GM23338 (cell line): ENCODE results near the gene KLHL26. TPM values are rescaled to one million over a fixed set of nuclear protein-coding genes. Genes with fewer than 3 reads are reported as not detected.

Experiments used
- ATAC-seq: fragments of 200-7000 bp; cut with Tn5 transposase; 3 replicates; pipeline ENCODE4 v1.9.1; 2020
- DNase-seq: peaks from one replicate; pipeline ENCODE4 v3.0.0-alpha.2; 2015; ENCODE audit warnings: low spot score
- H2AFZ ChIP-seq: fragments of 200-600 bp; sonication (generic); 2 replicates; pipeline ENCODE4 v1.8.0; 2016; ENCODE audit warnings: antibody characterized with exemption, mild to moderate bottlenecking, moderate library complexity
- H3F3A ChIP-seq: fragments of 200-600 bp; sonication (generic); replicated peaks from 2 replicates; pipeline ENCODE4 v1.8.0; 2017; ENCODE audit warnings: antibody characterized with exemption, mixed run types, low read depth
- H3K27ac ChIP-seq: fragments of 200-600 bp; sonication (generic); 2 replicates; pipeline ENCODE4 v1.6.1; 2016; ENCODE audit warnings: low read depth
- H3K27me3 ChIP-seq: fragments of 200-600 bp; sonication (generic); 2 replicates; pipeline ENCODE4 v1.8.0; 2016; ENCODE audit warnings: mild to moderate bottlenecking, mixed run types, moderate library complexity; ENCODE audit not compliant: insufficient read depth
- H3K36me3 ChIP-seq: fragments of 200-600 bp; sonication (generic); 2 replicates; pipeline ENCODE4 v1.8.0; 2016; ENCODE audit warnings: mild to moderate bottlenecking; ENCODE audit not compliant: insufficient read depth
- H3K4me1 ChIP-seq: fragments of 200-600 bp; sonication (generic); 2 replicates; pipeline ENCODE4 v1.8.0; 2016; ENCODE audit warnings: mild to moderate bottlenecking, moderate library complexity; ENCODE audit not compliant: insufficient read depth
- H3K4me2 ChIP-seq: fragments of 200-600 bp; sonication (generic); 2 replicates; pipeline ENCODE4 v1.7.1; 2017; ENCODE audit warnings: mixed run types
- H3K4me3 ChIP-seq: fragments of 200-600 bp; sonication (generic); 2 replicates; pipeline ENCODE4 v1.6.1; 2016; ENCODE audit warnings: mixed run types
- H3K79me2 ChIP-seq: fragments of 200-600 bp; sonication (generic); replicated peaks from 2 replicates; pipeline ENCODE4 v1.8.0; 2017; ENCODE audit warnings: mild to moderate bottlenecking; ENCODE audit not compliant: insufficient read depth
- H3K9me2 ChIP-seq: fragments of 200-600 bp; sonication (generic); 2 replicates; pipeline ENCODE4 v1.8.0; 2017; ENCODE audit not compliant: insufficient read depth
- H4K20me1 ChIP-seq: fragments of 200-600 bp; sonication (generic); replicated peaks from 2 replicates; pipeline ENCODE4 v1.8.0; 2017; ENCODE audit warnings: mild to moderate bottlenecking; ENCODE audit not compliant: insufficient read depth
- H3K27ac Mint-ChIP-seq: 2 replicates; pipeline ENCODE4 v1.8.0; 2020; ENCODE audit warnings: inconsistent platforms, mild to moderate bottlenecking, moderate library complexity, mixed read lengths
- H3K27me3 Mint-ChIP-seq: 3 replicates; pipeline ENCODE4 v1.8.0; 2022; ENCODE audit warnings: low read depth, mild to moderate bottlenecking, moderate library complexity, mixed read lengths, inconsistent platforms; ENCODE audit not compliant: insufficient read depth, poor library complexity
- H3K36me3 Mint-ChIP-seq: 3 replicates; pipeline ENCODE4 v1.8.0; 2021; ENCODE audit warnings: low read depth, mild to moderate bottlenecking, inconsistent platforms, moderate library complexity, mixed read lengths
- H3K4me1 Mint-ChIP-seq: 3 replicates; pipeline ENCODE4 v1.8.0; 2020; ENCODE audit warnings: mild to moderate bottlenecking, inconsistent platforms, mixed read lengths
- H3K4me3 Mint-ChIP-seq: 3 replicates; pipeline ENCODE4 v1.8.0; 2021; ENCODE audit warnings: moderate library complexity, mild to moderate bottlenecking, inconsistent platforms, mixed read lengths
- H3K9me3 Mint-ChIP-seq: 3 replicates; pipeline ENCODE4 v1.8.0; 2020; ENCODE audit warnings: moderate library complexity, mild to moderate bottlenecking, inconsistent platforms, mixed read lengths
- CREB1 ChIP-seq: fragments of 250-450 bp; sonication (Bioruptor Pico); IDR thresholded peaks from 2 replicates; pipeline ENCODE4 v1.5.0; 2020; ENCODE audit warnings: low read depth, mild to moderate bottlenecking, moderate library complexity
- EZH2 ChIP-seq: fragments of 200-600 bp; sonication (generic); IDR thresholded peaks from one replicate; pipeline ENCODE4 v1.8.0; 2017; ENCODE audit warnings: antibody characterized with exemption, mild to moderate bottlenecking, low read depth; ENCODE audit not compliant: unreplicated experiment
- EZH2phosphoT487 ChIP-seq: fragments of 200-600 bp; sonication (generic); IDR thresholded peaks from one replicate; pipeline ENCODE4 v1.8.1; 2018; ENCODE audit warnings: antibody characterized with exemption; ENCODE audit not compliant: unreplicated experiment
- POLR2AphosphoS5 ChIP-seq: IDR thresholded peaks from 2 replicates; pipeline ENCODE4 v1.6.1; 2016; ENCODE audit warnings: antibody characterized with exemption, low read depth
- STAT1 ChIP-seq: IDR thresholded peaks from one replicate; pipeline ENCODE4 v1.6.1; 2016; ENCODE audit warnings: antibody characterized with exemption; ENCODE audit not compliant: unreplicated experiment
- ZNF114 ChIP-seq: fragments of 250-450 bp; sonication (Bioruptor Pico); IDR thresholded peaks from 2 replicates; pipeline ENCODE4 v1.5.0; 2020; ENCODE audit warnings: mild to moderate bottlenecking, moderate library complexity
- ZNF331 ChIP-seq: fragments of 250-450 bp; sonication (Bioruptor Pico); IDR thresholded peaks from 2 replicates; pipeline ENCODE4 v1.5.0; 2020; ENCODE audit warnings: low read depth, mild to moderate bottlenecking, moderate library complexity
- polyA plus RNA-seq: library from polyadenylated mRNA; unstranded; fragments of >200 nt; fragmentation: Nextera tagmentation; extraction: Ambion mirVana; gene quantifications from 2 replicates; pipeline ENCODE4 v1.2.1, GENCODE V29; 2016
- total RNA-seq: library from RNA; depleted of rRNA; stranded (reverse); fragments of >200 nt; shearing (Covaris generic); gene quantifications from 2 replicates; pipeline ENCODE4 v1.2.3, GENCODE V29; 2014
- TF ChIP-seq, protein P1 (sequence below): fragments of 250-450 bp; sonication (Bioruptor Pico); IDR thresholded peaks from 2 replicates; pipeline ENCODE4 v1.5.0; 2020; ENCODE audit warnings: mild to moderate bottlenecking, moderate library complexity
- TF ChIP-seq, protein P2 (sequence below): IDR thresholded peaks from 2 replicates; pipeline ENCODE4 v1.6.1; 2016; ENCODE audit warnings: antibody characterized with exemption

Gene KLHL26
- total and polyA plus RNA-seq, 2 experiments from 2014 or later: 3.6 to 11.2 TPM

DNA sequence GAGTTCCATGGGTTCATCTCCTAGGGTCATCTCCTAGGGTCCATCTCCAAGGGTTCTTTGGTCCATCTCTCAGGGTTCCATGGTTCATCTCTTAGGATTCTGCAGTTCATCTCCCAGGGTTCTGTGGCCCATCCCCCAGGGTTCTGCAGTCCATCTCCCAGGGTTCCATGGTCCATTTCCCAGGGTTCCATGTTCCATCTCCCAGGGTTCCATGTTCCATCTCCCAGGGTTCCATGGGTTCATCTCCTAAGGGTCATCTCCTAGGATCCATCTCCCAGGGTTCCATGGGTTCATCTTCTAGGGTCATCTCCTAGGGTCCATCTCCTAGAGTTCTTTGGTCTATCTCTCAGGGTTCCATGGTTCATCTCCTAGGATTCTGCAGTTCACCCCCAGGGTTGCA lies 19.3 kb upstream of the KLHL26 start:
- Histone ChIP-seq H4K20me1 (no peaks in the 10 kb centered on the region), H3K4me3 (no peak overlapping the region), H3K4me1 (peaks cover 11% of the 10 kb centered on the region; the same call in 1 of the 2 replicates), H2AFZ (no peak overlapping the region), H3K27ac (no peak overlapping the region), H3K4me2 (no peak overlapping the region), H3K27me3 (peaks cover 36% of the 10 kb centered on the region), H3K9me2 (0 out of 2 replicates have a peak, but pooled peaks cover 6% of the 10 kb centered on the region), H3F3A (no peaks in the 10 kb centered on the region), H3K36me3 (no peaks in the 10 kb centered on the region), H3K79me2 (no peaks in the 10 kb centered on the region)
- TF ChIP-seq EZH2 (no peak), CREB1 (CRISPR knock-in tag) (no peak), STAT1 (no peak), ZNF114 (no peak), ZNF331 (CRISPR knock-in tag) (no peak), POLR2AphosphoS5 (no peak), EZH2phosphoT487 (no peak)
- TF ChIP-seq, protein P1, sequence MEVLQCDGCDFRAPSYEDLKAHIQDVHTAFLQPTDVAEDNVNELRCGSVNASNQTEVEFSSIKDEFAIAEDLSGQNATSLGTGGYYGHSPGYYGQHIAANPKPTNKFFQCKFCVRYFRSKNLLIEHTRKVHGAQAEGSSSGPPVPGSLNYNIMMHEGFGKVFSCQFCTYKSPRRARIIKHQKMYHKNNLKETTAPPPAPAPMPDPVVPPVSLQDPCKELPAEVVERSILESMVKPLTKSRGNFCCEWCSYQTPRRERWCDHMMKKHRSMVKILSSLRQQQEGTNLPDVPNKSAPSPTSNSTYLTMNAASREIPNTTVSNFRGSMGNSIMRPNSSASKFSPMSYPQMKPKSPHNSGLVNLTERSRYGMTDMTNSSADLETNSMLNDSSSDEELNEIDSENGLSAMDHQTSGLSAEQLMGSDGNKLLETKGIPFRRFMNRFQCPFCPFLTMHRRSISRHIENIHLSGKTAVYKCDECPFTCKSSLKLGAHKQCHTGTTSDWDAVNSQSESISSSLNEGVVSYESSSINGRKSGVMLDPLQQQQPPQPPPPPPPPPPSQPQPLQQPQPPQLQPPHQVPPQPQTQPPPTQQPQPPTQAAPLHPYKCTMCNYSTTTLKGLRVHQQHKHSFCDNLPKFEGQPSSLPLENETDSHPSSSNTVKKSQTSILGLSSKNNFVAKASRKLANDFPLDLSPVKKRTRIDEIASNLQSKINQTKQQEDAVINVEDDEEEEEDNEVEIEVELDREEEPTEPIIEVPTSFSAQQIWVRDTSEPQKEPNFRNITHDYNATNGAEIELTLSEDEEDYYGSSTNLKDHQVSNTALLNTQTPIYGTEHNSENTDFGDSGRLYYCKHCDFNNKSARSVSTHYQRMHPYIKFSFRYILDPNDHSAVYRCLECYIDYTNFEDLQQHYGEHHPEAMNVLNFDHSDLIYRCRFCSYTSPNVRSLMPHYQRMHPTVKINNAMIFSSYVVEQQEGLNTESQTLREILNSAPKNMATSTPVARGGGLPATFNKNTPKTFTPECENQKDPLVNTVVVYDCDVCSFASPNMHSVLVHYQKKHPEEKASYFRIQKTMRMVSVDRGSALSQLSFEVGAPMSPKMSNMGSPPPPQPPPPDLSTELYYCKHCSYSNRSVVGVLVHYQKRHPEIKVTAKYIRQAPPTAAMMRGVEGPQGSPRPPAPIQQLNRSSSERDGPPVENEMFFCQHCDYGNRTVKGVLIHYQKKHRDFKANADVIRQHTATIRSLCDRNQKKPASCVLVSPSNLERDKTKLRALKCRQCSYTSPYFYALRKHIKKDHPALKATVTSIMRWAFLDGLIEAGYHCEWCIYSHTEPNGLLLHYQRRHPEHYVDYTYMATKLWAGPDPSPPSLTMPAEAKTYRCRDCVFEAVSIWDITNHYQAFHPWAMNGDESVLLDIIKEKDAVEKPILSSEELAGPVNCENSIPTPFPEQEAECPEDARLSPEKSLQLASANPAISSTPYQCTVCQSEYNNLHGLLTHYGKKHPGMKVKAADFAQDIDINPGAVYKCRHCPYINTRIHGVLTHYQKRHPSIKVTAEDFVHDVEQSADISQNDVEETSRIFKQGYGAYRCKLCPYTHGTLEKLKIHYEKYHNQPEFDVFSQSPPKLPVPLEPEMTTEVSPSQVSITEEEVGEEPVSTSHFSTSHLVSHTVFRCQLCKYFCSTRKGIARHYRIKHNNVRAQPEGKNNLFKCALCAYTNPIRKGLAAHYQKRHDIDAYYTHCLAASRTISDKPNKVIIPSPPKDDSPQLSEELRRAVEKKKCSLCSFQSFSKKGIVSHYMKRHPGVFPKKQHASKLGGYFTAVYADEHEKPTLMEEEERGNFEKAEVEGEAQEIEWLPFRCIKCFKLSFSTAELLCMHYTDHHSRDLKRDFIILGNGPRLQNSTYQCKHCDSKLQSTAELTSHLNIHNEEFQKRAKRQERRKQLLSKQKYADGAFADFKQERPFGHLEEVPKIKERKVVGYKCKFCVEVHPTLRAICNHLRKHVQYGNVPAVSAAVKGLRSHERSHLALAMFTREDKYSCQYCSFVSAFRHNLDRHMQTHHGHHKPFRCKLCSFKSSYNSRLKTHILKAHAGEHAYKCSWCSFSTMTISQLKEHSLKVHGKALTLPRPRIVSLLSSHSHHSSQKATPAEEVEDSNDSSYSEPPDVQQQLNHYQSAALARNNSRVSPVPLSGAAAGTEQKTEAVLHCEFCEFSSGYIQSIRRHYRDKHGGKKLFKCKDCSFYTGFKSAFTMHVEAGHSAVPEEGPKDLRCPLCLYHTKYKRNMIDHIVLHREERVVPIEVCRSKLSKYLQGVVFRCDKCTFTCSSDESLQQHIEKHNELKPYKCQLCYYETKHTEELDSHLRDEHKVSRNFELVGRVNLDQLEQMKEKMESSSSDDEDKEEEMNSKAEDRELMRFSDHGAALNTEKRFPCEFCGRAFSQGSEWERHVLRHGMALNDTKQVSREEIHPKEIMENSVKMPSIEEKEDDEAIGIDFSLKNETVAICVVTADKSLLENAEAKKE: no peak
- TF ChIP-seq, protein P2, sequence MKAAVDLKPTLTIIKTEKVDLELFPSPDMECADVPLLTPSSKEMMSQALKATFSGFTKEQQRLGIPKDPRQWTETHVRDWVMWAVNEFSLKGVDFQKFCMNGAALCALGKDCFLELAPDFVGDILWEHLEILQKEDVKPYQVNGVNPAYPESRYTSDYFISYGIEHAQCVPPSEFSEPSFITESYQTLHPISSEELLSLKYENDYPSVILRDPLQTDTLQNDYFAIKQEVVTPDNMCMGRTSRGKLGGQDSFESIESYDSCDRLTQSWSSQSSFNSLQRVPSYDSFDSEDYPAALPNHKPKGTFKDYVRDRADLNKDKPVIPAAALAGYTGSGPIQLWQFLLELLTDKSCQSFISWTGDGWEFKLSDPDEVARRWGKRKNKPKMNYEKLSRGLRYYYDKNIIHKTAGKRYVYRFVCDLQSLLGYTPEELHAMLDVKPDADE: no peak
- ATAC-seq: no peak
- Mint-ChIP-seq H3K27me3 (peaks cover 36% of the 10 kb centered on the region), H3K9me3 (peaks cover 7% of the 10 kb centered on the region; the same call in 2 of the 3 replicates), H3K4me1 (peaks cover 9% of the 10 kb centered on the region; the same call in 2 of the 3 replicates), H3K27ac (no peak overlapping the region), H3K4me3 (no peak overlapping the region), H3K36me3 (peaks cover 7% of the 10 kb centered on the region)
- DNase-seq: no peak
